Sigmoid colon (tissue), 7 donors: Measurements from ENCODE around the gene ABCC1. TPM values are rescaled to one million over a fixed set of nuclear protein-coding genes. Genes with fewer than 3 reads are reported as not detected.

Experiments used
- DNase-seq: peaks from one replicate; pipeline ENCODE4 v3.0.0-alpha.2; 2019
- H3K27ac ChIP-seq, 4 donors: fragments of 200-600 bp; sonication (generic); one replicate each; pipeline ENCODE4 v1.5.1; 2016 to 2019; ENCODE audit warnings: mild to moderate bottlenecking in 1 of 4
- H3K27me3 ChIP-seq, 3 donors: fragments of 200-600 bp; sonication (generic); one replicate each; pipeline ENCODE4 v1.5.1; 2019; ENCODE audit warnings: mild to moderate bottlenecking in 1 of 3
- H3K36me3 ChIP-seq, 4 donors: fragments of 200-600 bp; sonication (generic); one replicate each; pipeline ENCODE4 v1.5.1; 2016 to 2019
- H3K4me1 ChIP-seq, 4 donors: fragments of 200-600 bp; sonication (generic); one replicate each; pipeline ENCODE4 v1.5.1; 2017 to 2019
- H3K4me3 ChIP-seq, 4 donors: fragments of 200-600 bp; sonication (generic); one replicate each; pipeline ENCODE4 v1.5.1; 2017 to 2019; ENCODE audit warnings: mild to moderate bottlenecking in 2 of 4, moderate library complexity in 1 of 4
- H3K9me3 ChIP-seq, 4 donors: fragments of 200-600 bp in 3 of 4; sonication (generic) in 3 of 4; one replicate each; pipeline versions ENCODE4 v1.5.1 to v1.6.1; 2013 to 2019
- EP300 ChIP-seq, 4 donors: sonication (generic); formaldehyde crosslinking; IDR thresholded peaks; one replicate each; pipeline ENCODE4 v1.6.1; 2017; ENCODE audit warnings: antibody characterized with exemption in 4 of 4
- POLR2A ChIP-seq, 2 donors: fragments of 450-650 bp; IDR thresholded peaks; one replicate each; pipeline ENCODE4 v1.6.1; 2016; ENCODE audit warnings: antibody characterized with exemption in 2 of 2, mild to moderate bottlenecking in 2 of 2, moderate library complexity in 2 of 2
- POLR2AphosphoS5 ChIP-seq, 4 donors: sonication (generic); formaldehyde crosslinking; IDR thresholded peaks; one replicate each; pipeline ENCODE4 v1.6.1; 2017; ENCODE audit warnings: antibody characterized with exemption in 4 of 4
- WGBS, 2 donors: extraction: QIAGEN DNeasy Blood & Tissue Kit; methylation state at CpG; one replicate each; pipeline ENCODE4 v1.1.7; 2013; 5-methylcytosine and 5-hydroxymethylcytosine counted together
- intact Hi-C: fragments of 100-400 bp; cut with DNase I; formaldehyde crosslinking; loops from one replicate; pipeline ENCODE4 v1.15.1; 2023
- polyA plus RNA-seq, 3 donors: library from polyadenylated mRNA; stranded (reverse); fragments of 200-250 nt; gene quantifications; one replicate each; pipeline ENCODE4 v1.2.3, GENCODE V29; 2013
- total RNA-seq, 4 donors: library from RNA; depleted of rRNA; stranded (reverse); fragments of >200 nt; gene quantifications; one replicate each; pipeline ENCODE4 v1.1.0, GENCODE V29; 2016
- TF ChIP-seq, protein P1 (sequence below), 4 experiments: fragments of 450-650 bp in 3 of 4; fragments of 200-600 bp in 1 of 4; IDR thresholded peaks; one replicate each; pipeline ENCODE4 v1.5.1; 2016 to 2019; ENCODE audit warnings: antibody characterized with exemption in 4 of 4, mild to moderate bottlenecking in 3 of 4, moderate library complexity in 2 of 4
- donor health status: healthy with polysubstance abuse.
- donor health status: Bipolar disorder and iron deficiency.
- donor health status: healthy.

ABCC1 gene
- total and polyA plus RNA-seq, 7 donors = 1.8 to 51.8 (median 22.5) TPM

DNA sequence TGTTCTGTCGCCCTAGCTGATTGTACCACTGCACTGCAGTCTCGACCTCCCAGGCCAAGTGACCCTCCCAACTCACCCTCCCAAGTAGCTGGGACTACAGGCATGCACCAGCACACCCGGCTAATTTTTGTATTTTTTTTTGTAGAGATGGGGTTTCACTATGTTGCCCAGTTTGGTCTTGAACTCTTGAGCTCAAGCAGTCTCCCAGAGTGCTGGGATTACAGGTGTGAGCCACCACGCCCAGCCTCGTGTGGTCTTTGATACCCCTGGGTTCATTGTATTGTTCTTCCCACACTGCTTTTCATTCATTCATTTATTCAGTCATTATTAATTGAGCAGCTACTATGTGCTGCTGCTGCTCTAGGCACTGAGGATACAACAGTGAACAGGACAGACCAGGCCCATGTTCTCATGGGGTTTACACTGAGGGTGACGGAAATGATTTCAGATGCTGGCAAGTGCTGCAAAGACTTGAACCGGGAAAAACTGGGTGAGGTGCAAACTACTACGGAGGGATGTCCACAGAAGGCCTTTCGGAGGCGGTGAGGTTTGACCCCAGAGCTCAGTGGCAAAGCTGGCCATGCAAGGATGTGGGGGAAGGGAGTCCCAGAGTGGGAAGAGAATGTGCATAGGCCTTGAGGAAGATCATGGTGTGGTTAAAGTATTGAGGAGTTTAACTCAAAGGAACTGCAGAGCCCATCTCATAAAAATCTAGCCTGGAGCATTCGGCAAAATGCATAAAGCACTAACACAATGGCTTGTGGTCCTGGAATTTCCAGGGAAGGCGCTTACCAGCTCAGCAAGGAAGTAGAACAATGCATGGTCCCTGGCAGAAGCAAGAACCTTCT lies 10.9 kb downstream of the ABCC1 start:
- no peak for DNase-seq
- H3K27ac ChIP-seq = peak overlapping the region; percentile 36 to 66 (median 53)
- H3K36me3 ChIP-seq = no peaks in the 10 kb centered on the region
- H3K4me3 ChIP-seq = no peak overlapping the region
- intact Hi-C loops = no loop called here
- no peaks in the 10 kb centered on the region for H3K9me3 ChIP-seq
- peaks cover 0 to 74% (median 59%) of the 10 kb centered on the region in 4 donors for H3K4me1 ChIP-seq
- WGBS, 2 donors = 88% methylated on average over 12 of the region's 12 CpGs
- H3K27me3 ChIP-seq = no peaks in the 10 kb centered on the region
- TF ChIP-seq, protein P1, sequence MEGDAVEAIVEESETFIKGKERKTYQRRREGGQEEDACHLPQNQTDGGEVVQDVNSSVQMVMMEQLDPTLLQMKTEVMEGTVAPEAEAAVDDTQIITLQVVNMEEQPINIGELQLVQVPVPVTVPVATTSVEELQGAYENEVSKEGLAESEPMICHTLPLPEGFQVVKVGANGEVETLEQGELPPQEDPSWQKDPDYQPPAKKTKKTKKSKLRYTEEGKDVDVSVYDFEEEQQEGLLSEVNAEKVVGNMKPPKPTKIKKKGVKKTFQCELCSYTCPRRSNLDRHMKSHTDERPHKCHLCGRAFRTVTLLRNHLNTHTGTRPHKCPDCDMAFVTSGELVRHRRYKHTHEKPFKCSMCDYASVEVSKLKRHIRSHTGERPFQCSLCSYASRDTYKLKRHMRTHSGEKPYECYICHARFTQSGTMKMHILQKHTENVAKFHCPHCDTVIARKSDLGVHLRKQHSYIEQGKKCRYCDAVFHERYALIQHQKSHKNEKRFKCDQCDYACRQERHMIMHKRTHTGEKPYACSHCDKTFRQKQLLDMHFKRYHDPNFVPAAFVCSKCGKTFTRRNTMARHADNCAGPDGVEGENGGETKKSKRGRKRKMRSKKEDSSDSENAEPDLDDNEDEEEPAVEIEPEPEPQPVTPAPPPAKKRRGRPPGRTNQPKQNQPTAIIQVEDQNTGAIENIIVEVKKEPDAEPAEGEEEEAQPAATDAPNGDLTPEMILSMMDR (IDR thresholded peaks at IDR 0.05) = no peak
- TF ChIP-seq EP300 (IDR thresholded peaks at IDR 0.05) (no peak), POLR2AphosphoS5 (IDR thresholded peaks at IDR 0.05) (no peak), POLR2A (IDR thresholded peaks at IDR 0.05) (no peak)

DNA sequence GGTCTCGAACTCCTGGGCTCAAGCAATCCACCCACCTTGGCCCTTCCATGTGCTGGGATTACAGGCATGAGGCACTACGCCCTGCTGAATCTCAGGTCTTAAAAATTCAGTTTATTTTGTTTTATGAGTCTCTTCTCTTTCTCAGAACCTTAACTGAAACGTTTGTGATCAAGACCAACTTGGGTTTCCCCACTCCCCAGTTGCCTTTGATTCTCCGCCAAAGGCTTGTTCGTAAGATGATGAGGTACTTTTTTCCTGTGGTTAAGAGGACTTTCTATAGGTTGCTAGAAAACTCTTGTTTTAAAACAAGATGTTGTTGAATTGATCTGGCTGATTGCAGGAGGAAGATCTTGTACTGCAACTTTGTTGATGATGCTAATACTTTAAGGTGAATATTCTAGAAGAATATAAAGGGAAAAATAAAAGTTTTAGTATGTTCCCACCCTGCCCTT lies 11.7 kb downstream of the ABCC1 start:
- WGBS, 2 donors = 43 to 69% methylated on average over 5 of the region's 5 CpGs
- H3K27ac ChIP-seq = peak overlapping the region; percentile 36 to 66 (median 53)
- intact Hi-C loops = no loop called here

DNA sequence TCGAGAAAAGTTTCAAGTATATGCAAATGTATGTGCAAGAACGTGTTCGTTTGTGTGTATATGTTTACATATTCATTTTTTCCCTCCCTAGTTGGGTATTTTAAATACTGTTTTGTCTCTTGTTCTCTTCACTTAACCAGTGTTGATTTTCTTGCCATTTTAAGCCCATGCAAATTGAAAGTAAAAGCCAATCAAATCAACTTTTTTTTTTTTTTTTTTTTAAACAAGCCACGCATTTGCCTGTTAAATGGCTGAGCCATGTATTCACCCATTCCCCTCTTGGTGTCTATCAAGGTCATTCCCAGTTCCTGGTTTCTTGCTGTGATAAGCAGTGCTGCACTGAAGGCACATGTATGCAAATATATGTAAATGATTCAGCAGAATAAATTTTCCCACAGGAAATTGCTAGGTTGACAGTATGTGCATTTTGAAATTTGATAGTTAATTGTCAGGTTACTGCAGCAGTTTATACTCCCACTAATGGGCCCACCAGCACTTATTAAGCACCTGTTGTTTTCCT lies 12.2 kb downstream of the ABCC1 start:
- intact Hi-C loops = no loop called here
- Histone ChIP-seq H3K27me3 (no peaks in the 10 kb centered on the region), H3K36me3 (no peaks in the 10 kb centered on the region), H3K27ac (peak overlapping the region; percentile 36 to 66 (median 53)), H3K9me3 (no peaks in the 10 kb centered on the region), H3K4me3 (no peak overlapping the region), H3K4me1 (peaks cover 0 to 81% (median 71%) of the 10 kb centered on the region in 4 donors)
- 53 to 80% methylated on average over 4 of the region's 4 CpGs for WGBS, 2 donors
- DNase-seq = no peak
- no peak for TF ChIP-seq EP300 (IDR thresholded peaks at IDR 0.05)
- TF ChIP-seq, protein P1 (IDR thresholded peaks at IDR 0.05) = no peak
- TF ChIP-seq POLR2A (IDR thresholded peaks at IDR 0.05) = no peak
- no peak for TF ChIP-seq POLR2AphosphoS5 (IDR thresholded peaks at IDR 0.05)

More for the DNA sequence above, 11.7 kb downstream of the ABCC1 start:
- Histone ChIP-seq H3K4me3 (no peak overlapping the region), H3K27me3 (no peaks in the 10 kb centered on the region), H3K4me1 (peaks cover 0 to 77% (median 67%) of the 10 kb centered on the region in 4 donors), H3K9me3 (no peaks in the 10 kb centered on the region), H3K36me3 (no peaks in the 10 kb centered on the region)
- TF ChIP-seq EP300 (IDR thresholded peaks at IDR 0.05) (no peak), POLR2A (IDR thresholded peaks at IDR 0.05) (no peak), POLR2AphosphoS5 (IDR thresholded peaks at IDR 0.05) (no peak)
- TF ChIP-seq, protein P1 (IDR thresholded peaks at IDR 0.05) = no peak
- no peak for DNase-seq

DNA sequence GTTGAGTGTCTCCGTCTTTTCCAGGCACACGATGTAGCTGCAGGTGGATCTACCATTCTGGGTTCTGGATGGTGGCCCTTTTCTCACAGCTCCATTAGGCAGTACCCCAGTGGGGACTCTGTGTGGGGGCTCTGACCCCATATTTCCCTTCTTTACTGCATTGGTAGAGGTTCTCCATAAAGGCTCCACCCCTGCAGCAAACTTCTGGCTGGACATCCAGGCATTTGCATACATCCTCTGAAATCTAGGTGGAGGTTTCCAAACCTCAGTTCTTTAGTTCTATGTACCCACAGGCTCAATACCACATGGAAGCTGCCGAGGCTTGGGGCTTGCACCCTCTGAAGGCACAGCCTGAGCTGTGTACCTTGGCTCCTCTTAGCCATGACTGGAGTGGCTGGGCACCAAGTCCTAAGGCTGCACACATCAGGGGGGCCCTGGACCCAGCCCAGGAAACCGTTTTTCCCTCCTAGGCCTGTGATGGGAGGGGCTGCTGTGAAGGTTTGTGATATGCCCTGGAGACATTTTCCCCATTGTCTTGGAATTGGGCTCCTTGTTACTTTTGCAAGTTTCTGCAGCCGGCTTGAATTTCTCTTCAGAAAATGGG lies 14.0 kb downstream of the ABCC1 start:
- intact Hi-C loops = no loop called here
- peak overlapping the region; percentile 36 to 66 (median 57) for H3K27ac ChIP-seq

More for the DNA sequence above, 14.0 kb downstream of the ABCC1 start:
- WGBS, 2 donors = 86 to 87% methylated on average over 5 of the region's 5 CpGs
- H3K4me1 ChIP-seq = peaks cover 0 to 77% (median 67%) of the 10 kb centered on the region in 4 donors
- no peaks in the 10 kb centered on the region for H3K9me3 ChIP-seq
- TF ChIP-seq, protein P1 (IDR thresholded peaks at IDR 0.05) = no peak
- TF ChIP-seq EP300 (IDR thresholded peaks at IDR 0.05) (no peak), POLR2A (IDR thresholded peaks at IDR 0.05) (no peak), POLR2AphosphoS5 (IDR thresholded peaks at IDR 0.05) (no peak)
- no peaks in the 10 kb centered on the region for H3K27me3 ChIP-seq
- no peak overlapping the region for H3K4me3 ChIP-seq
- no peak for DNase-seq
- no peaks in the 10 kb centered on the region for H3K36me3 ChIP-seq
